GM12891 (cell line): ENCODE measurements around the gene RCE1.

ENCODE experiments used
- DNase-seq: peaks from one replicate; pipeline ENCODE4 v3.0.0; 2011; ENCODE audit warnings: low spot score; ENCODE audit not compliant: insufficient read length
- FAIRE-seq: peaks from 2 replicates; lab custom pipeline; 2011; peaks lifted over from hg19 to GRCh38; lab: Jason Lieb, UNC
- PAX5 ChIP-seq: IDR thresholded peaks from 2 replicates; pipeline ENCODE4 v1.6.1; 2011; ENCODE audit warnings: low read length, moderate library complexity, mild to moderate bottlenecking; ENCODE audit not compliant: insufficient read depth, severe bottlenecking
- POLR2A ChIP-seq: IDR thresholded peaks from 2 replicates; pipeline ENCODE4 v1.6.1; 2011; ENCODE audit warnings: low read depth, low read length, control low read depth
- POLR2AphosphoS5 ChIP-seq: IDR thresholded peaks from 2 replicates; pipeline ENCODE4 v1.6.1; 2011; ENCODE audit warnings: low read depth, low read length, control low read depth
- POU2F2 ChIP-seq: IDR thresholded peaks from 2 replicates; pipeline ENCODE4 v1.6.1; 2011; ENCODE audit warnings: low read depth, mild to moderate bottlenecking, control low read depth, low read length, moderate library complexity
- SPI1 ChIP-seq: IDR thresholded peaks from 2 replicates; pipeline ENCODE4 v1.6.1; 2011; ENCODE audit warnings: low read depth, low read length, control low read depth
- TAF1 ChIP-seq: IDR thresholded peaks from 2 replicates; pipeline ENCODE4 v1.6.1; 2011; ENCODE audit warnings: low read depth, low read length, control low read depth

Gene RCE1

GRCh38 chr11:66881451-66881835 lies 38.2 kb downstream of the RCE1 start:
- FAIRE-seq = no peak
- DNase-seq = no peak
- TF ChIP-seq TAF1 (no peak), POU2F2 (no peak), POLR2AphosphoS5 (no peak), SPI1 (no peak), POLR2A (no peak), PAX5 (no peak)

GRCh38 chr11:66881927-66882452 lies 38.7 kb downstream of the RCE1 start:
- TF ChIP-seq TAF1 (no peak), PAX5 (no peak), POLR2A (no peak), POLR2AphosphoS5 (no peak), SPI1 (no peak), POU2F2 (no peak)
- FAIRE-seq (no peak), DNase-seq (no peak)

GRCh38 chr11:66882561-66883015 lies 39.3 kb downstream of the RCE1 start:
- FAIRE-seq = no peak
- TF ChIP-seq POLR2A = no peak
- TF ChIP-seq POLR2AphosphoS5 = no peak
- TF ChIP-seq SPI1 = no peak
- TF ChIP-seq PAX5 = no peak
- no peak for TF ChIP-seq POU2F2
- no peak for TF ChIP-seq TAF1
- DNase-seq = no peak

GRCh38 chr11:66883016-66883965 lies 40.0 kb downstream of the RCE1 start:
- DNase-seq (peak; percentile 69), FAIRE-seq (peak; percentile 85)
- no peak for TF ChIP-seq TAF1
- TF ChIP-seq SPI1 = no peak
- no peak for TF ChIP-seq PAX5
- TF ChIP-seq POLR2AphosphoS5 = no peak
- TF ChIP-seq POU2F2 = no peak

GRCh38 chr11:66884443-66884842 lies 41.2 kb downstream of the RCE1 start:
- DNase-seq (no peak), FAIRE-seq (no peak)
- TF ChIP-seq TAF1 (no peak), POLR2AphosphoS5 (no peak), POLR2A (no peak), POU2F2 (no peak), PAX5 (no peak), SPI1 (no peak)

GRCh38 chr11:66885469-66885868 lies 42.2 kb downstream of the RCE1 start:
- no peak for FAIRE-seq
- no peak for TF ChIP-seq POU2F2
- no peak for TF ChIP-seq PAX5
- no peak for TF ChIP-seq SPI1
- no peak for TF ChIP-seq POLR2AphosphoS5
- no peak for TF ChIP-seq POLR2A
- TF ChIP-seq TAF1 = no peak
- no peak for DNase-seq

- FAIRE-seq = no peak
- DNase-seq = no peak
- no peak for TF ChIP-seq PAX5
- no peak for TF ChIP-seq POU2F2
- no peak for TF ChIP-seq POLR2A
- no peak for TF ChIP-seq POLR2AphosphoS5
- no peak for TF ChIP-seq SPI1
- TF ChIP-seq TAF1 = no peak
Measured at GRCh38 chr11:66885950-66886440, 42.8 kb downstream of the RCE1 start.

GRCh38 chr11:66886671-66887221 lies 43.5 kb downstream of the RCE1 start:
- no peak for DNase-seq
- FAIRE-seq = no peak
- no peak for TF ChIP-seq SPI1
- no peak for TF ChIP-seq POLR2A
- TF ChIP-seq TAF1 = no peak
- no peak for TF ChIP-seq PAX5
- no peak for TF ChIP-seq POLR2AphosphoS5
- TF ChIP-seq POU2F2 = no peak

- no peak for DNase-seq
- TF ChIP-seq POLR2AphosphoS5 (no peak), SPI1 (no peak), PAX5 (no peak), POU2F2 (no peak), TAF1 (no peak), POLR2A (no peak)
- FAIRE-seq = no peak
Measured at GRCh38 chr11:66887526-66887925, 44.3 kb downstream of the RCE1 start.
